Measurements from ENCODE around the gene MIDN. TPM values are rescaled to one million over a fixed set of nuclear protein-coding genes. Genes with fewer than 3 reads are reported as not detected.

MIDN gene
- total RNA-seq, 1 experiment from 2014 or later, result 125 TPM

GRCh38 chr19:1226522-1227303, 21.7 kb upstream of the MIDN start:
- no peaks in the 10 kb centered on the region for H3K27me3 Mint-ChIP-seq (ENCODE audit: insufficient read depth, unreplicated experiment)
- DNase-seq, result no peak
- H3K4me1 ChIP-seq, result no peaks in the 10 kb centered on the region
- no peaks in the 10 kb centered on the region for H3K9me3 Mint-ChIP-seq (ENCODE audit: unreplicated experiment)
- POLR2A ChIA-PET, result interaction anchor here (0.6 kb wide), 1 partner anchor 20 kb away, joined by 3 read pairs; no protein-coding TSS in a partner anchor
- intact Hi-C loops (cut with micrococcal nuclease; ENCODE audit: unreplicated experiment), result no loop called here
- no peaks in the 10 kb centered on the region for H3K27me3 ChIP-seq (replicated peaks; ENCODE audit: control insufficient read depth, insufficient read depth, low read length)
- H3K9me3 ChIP-seq, result no peaks in the 10 kb centered on the region
- H3K4me3 ChIP-seq (ENCODE audit: low read depth, low read length), result no peak overlapping the region
- CTCF ChIA-PET, result no interaction called here
- no peak overlapping the region for H3K4me3 Mint-ChIP-seq (ENCODE audit: unreplicated experiment)
- peaks cover 23% of the 10 kb centered on the region for H3K36me3 Mint-ChIP-seq (ENCODE audit: insufficient read depth, unreplicated experiment)
- H3K36me3 ChIP-seq (ENCODE audit: control insufficient read depth, insufficient read depth, low read length), result peaks cover 2% of the 10 kb centered on the region
- BruUV-seq (replicated peaks), result no TSS peak
- TF ChIP-seq, protein P1, sequence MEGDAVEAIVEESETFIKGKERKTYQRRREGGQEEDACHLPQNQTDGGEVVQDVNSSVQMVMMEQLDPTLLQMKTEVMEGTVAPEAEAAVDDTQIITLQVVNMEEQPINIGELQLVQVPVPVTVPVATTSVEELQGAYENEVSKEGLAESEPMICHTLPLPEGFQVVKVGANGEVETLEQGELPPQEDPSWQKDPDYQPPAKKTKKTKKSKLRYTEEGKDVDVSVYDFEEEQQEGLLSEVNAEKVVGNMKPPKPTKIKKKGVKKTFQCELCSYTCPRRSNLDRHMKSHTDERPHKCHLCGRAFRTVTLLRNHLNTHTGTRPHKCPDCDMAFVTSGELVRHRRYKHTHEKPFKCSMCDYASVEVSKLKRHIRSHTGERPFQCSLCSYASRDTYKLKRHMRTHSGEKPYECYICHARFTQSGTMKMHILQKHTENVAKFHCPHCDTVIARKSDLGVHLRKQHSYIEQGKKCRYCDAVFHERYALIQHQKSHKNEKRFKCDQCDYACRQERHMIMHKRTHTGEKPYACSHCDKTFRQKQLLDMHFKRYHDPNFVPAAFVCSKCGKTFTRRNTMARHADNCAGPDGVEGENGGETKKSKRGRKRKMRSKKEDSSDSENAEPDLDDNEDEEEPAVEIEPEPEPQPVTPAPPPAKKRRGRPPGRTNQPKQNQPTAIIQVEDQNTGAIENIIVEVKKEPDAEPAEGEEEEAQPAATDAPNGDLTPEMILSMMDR (IDR thresholded peaks at IDR 0.05; ENCODE audit: insufficient read depth in 1 of 2, low read depth in 1 of 2, low read length in 1 of 2, severe bottlenecking in 1 of 2, unreplicated experiment in 1 of 2), result no peak
- H3K27ac Mint-ChIP-seq (ENCODE audit: unreplicated experiment), result no peak overlapping the region
- H3K4me1 Mint-ChIP-seq (ENCODE audit: low read depth, unreplicated experiment), result no peaks in the 10 kb centered on the region

- no peak for DNase-seq
- ChIA-PET POLR2A (interaction anchor here (0.5 to 0.6 kb wide), 2 partner anchors 19 to 72 kb away, joined by 3 to 5 read pairs; no protein-coding TSS in a partner anchor), CTCF (interaction anchor here (0.6 kb wide), 1 partner anchor 126 kb away, joined by 5 read pairs; no protein-coding TSS in a partner anchor)
- peaks cover 24% of the 10 kb centered on the region for H3K36me3 Mint-ChIP-seq (ENCODE audit: insufficient read depth, unreplicated experiment)
- Histone ChIP-seq H3K36me3 (ENCODE audit: control insufficient read depth, insufficient read depth, low read length) (peaks cover 2% of the 10 kb centered on the region), H3K9me3 (no peaks in the 10 kb centered on the region), H3K27me3 (replicated peaks; ENCODE audit: control insufficient read depth, insufficient read depth, low read length) (no peaks in the 10 kb centered on the region), H3K4me1 (no peaks in the 10 kb centered on the region), H3K4me3 (ENCODE audit: low read depth, low read length) (no peak overlapping the region)
- H3K4me1 Mint-ChIP-seq (ENCODE audit: low read depth, unreplicated experiment), result no peaks in the 10 kb centered on the region
- intact Hi-C loops (cut with micrococcal nuclease; ENCODE audit: unreplicated experiment), result no loop called here
- no peak overlapping the region for H3K4me3 Mint-ChIP-seq (ENCODE audit: unreplicated experiment)
- no peaks in the 10 kb centered on the region for H3K9me3 Mint-ChIP-seq (ENCODE audit: unreplicated experiment)
- TF ChIP-seq, protein P1 (IDR thresholded peaks at IDR 0.05; ENCODE audit: insufficient read depth in 1 of 2, low read depth in 1 of 2, low read length in 1 of 2, severe bottlenecking in 1 of 2, unreplicated experiment in 1 of 2), result no peak
- no peaks in the 10 kb centered on the region for H3K27me3 Mint-ChIP-seq (ENCODE audit: insufficient read depth, unreplicated experiment)
- BruUV-seq (replicated peaks), result no TSS peak
- H3K27ac Mint-ChIP-seq (ENCODE audit: unreplicated experiment), result no peak overlapping the region
Measured at GRCh38 chr19:1227304-1228054, 20.9 kb upstream of the MIDN start.

DNA sequence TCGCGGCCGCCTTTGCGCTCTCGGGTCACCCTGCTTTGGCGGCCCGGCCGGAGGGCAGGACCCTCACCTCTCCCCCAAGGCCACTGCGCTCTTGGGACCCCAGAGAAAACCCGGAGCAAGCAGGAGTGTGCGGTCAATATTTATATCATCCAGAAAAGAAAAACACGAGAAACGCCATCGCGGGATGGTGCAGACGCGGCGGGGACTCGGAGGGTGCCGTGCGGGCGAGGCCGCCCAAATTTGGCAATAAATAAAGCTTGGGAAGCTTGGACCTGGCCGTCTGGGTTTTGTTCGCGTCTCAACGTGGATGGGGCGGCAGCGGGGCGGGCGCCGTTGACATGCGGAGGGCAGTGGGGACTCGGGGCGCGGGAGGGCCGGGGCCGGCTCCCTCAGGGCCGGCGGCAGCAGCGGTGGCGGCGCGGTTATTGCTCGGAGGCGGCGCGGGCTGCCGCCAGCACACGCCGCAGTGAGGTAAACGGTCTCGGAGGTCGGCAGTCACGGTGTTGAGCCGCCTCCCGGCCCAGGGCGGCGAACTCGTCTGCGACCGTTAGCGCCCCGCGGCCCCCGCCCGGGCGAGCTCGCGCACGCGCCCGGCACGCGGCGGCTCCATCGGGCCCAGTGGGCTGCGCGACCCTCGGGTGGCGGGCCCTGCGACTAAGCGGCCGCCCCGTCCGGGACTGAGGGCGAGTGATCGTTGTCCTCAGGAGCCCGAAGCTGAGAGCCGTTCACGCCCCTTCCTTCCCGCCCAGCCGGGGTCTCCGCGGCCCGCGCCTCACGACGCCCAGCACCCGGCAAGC, 20.0 kb upstream of the MIDN start:
- no peaks in the 10 kb centered on the region for H3K9me3 Mint-ChIP-seq (ENCODE audit: unreplicated experiment)
- BruUV-seq (replicated peaks), result no TSS peak
- POLR2A ChIA-PET, result interaction anchor here (0.5 kb wide), 1 partner anchor 71 kb away, joined by 5 read pairs; no protein-coding TSS in a partner anchor

More for the DNA sequence above, 20.0 kb upstream of the MIDN start:
- H3K9me3 ChIP-seq, result no peaks in the 10 kb centered on the region
- no peaks in the 10 kb centered on the region for H3K27me3 ChIP-seq (replicated peaks; ENCODE audit: control insufficient read depth, insufficient read depth, low read length)
- no peak for DNase-seq
- H3K27ac Mint-ChIP-seq (ENCODE audit: unreplicated experiment), result no peak overlapping the region
- H3K27me3 Mint-ChIP-seq (ENCODE audit: insufficient read depth, unreplicated experiment), result no peaks in the 10 kb centered on the region
- no peak overlapping the region for H3K4me3 ChIP-seq (ENCODE audit: low read depth, low read length)
- H3K4me1 Mint-ChIP-seq (ENCODE audit: low read depth, unreplicated experiment), result no peaks in the 10 kb centered on the region
- H3K4me1 ChIP-seq, result no peaks in the 10 kb centered on the region
- TF ChIP-seq, protein P1 (IDR thresholded peaks at IDR 0.05; ENCODE audit: insufficient read depth in 1 of 2, low read depth in 1 of 2, low read length in 1 of 2, severe bottlenecking in 1 of 2, unreplicated experiment in 1 of 2), result no peak
- CTCF ChIA-PET, result interaction anchor here (0.6 kb wide), 1 partner anchor 127 kb away, joined by 5 read pairs; no protein-coding TSS in a partner anchor
- intact Hi-C loops (cut with micrococcal nuclease; ENCODE audit: unreplicated experiment), result no loop called here
- H3K36me3 ChIP-seq (ENCODE audit: control insufficient read depth, insufficient read depth, low read length), result no peaks in the 10 kb centered on the region; the same call in 1 of the 2 replicates
- no peak overlapping the region for H3K4me3 Mint-ChIP-seq (ENCODE audit: unreplicated experiment)
- H3K36me3 Mint-ChIP-seq (ENCODE audit: insufficient read depth, unreplicated experiment), result peaks cover 24% of the 10 kb centered on the region

Measured in Caco-2 (cell line).